H9 (cell line): ENCODE data around the gene EXPH5. TPM values are rescaled to one million over a fixed set of nuclear protein-coding genes. Genes with fewer than 3 reads are reported as not detected.

ENCODE experiments used
- DNase-seq: peaks from one replicate; pipeline ENCODE4 v3.0.0-alpha.2; 2017
- H2AFZ ChIP-seq: one replicate; pipeline ENCODE4 v1.6.1; 2013; ENCODE audit warnings: mild to moderate bottlenecking, low read length, control low read depth, moderate library complexity
- H2AK5ac ChIP-seq: 2 replicates; pipeline ENCODE4 v1.6.1; 2013; ENCODE audit warnings: low read length, control low read depth, mixed read lengths; ENCODE audit not compliant: insufficient read length
- H2BK120ac ChIP-seq: one replicate; pipeline ENCODE4 v1.6.1; 2013; ENCODE audit warnings: low read depth, mild to moderate bottlenecking, low read length, control low read depth, inconsistent platforms; ENCODE audit not compliant: poor library complexity, severe bottlenecking
- H2BK12ac ChIP-seq: 2 replicates; pipeline ENCODE4 v1.6.1; 2013; ENCODE audit warnings: low read length, control low read depth, mixed read lengths, low read depth; ENCODE audit not compliant: insufficient read length
- H2BK15ac ChIP-seq: 2 replicates; pipeline ENCODE4 v1.6.1; 2013; ENCODE audit warnings: low read depth, low read length, control low read depth
- H2BK20ac ChIP-seq: one replicate; pipeline ENCODE4 v1.6.1; 2013; ENCODE audit warnings: low read depth, mild to moderate bottlenecking, low read length, control low read depth, inconsistent platforms; ENCODE audit not compliant: poor library complexity, severe bottlenecking
- H2BK5ac ChIP-seq: 2 replicates; pipeline ENCODE4 v1.6.1; 2013; ENCODE audit warnings: low read length, control low read depth, mixed read lengths; ENCODE audit not compliant: insufficient read length
- H3K14ac ChIP-seq: 2 replicates; pipeline ENCODE4 v1.6.1; 2013; ENCODE audit warnings: low read length, control low read depth; ENCODE audit not compliant: insufficient read depth
- H3K18ac ChIP-seq: 2 replicates; pipeline ENCODE4 v1.6.1; 2013; ENCODE audit warnings: low read depth, mild to moderate bottlenecking, mixed read lengths, low read length, control low read depth; ENCODE audit not compliant: insufficient read length
- H3K23ac ChIP-seq: 2 replicates; pipeline ENCODE4 v1.6.1; 2013; ENCODE audit warnings: low read length, control low read depth, mixed read lengths, low read depth; ENCODE audit not compliant: insufficient read length
- H3K23me2 ChIP-seq: 2 replicates; pipeline ENCODE4 v1.6.1; 2013; ENCODE audit warnings: low read depth, mild to moderate bottlenecking, mixed read lengths, low read length, control low read depth; ENCODE audit not compliant: insufficient read length, poor library complexity, severe bottlenecking
- H3K27ac ChIP-seq: 2 replicates; pipeline ENCODE4 v1.5.1; 2013; ENCODE audit warnings: low read length, control low read depth, mixed read lengths, low read depth; ENCODE audit not compliant: insufficient read length
- H3K27me3 ChIP-seq: 2 replicates; pipeline ENCODE4 v1.6.1; 2013; ENCODE audit warnings: low read length, control low read depth, inconsistent platforms; ENCODE audit not compliant: insufficient read depth
- H3K4ac ChIP-seq: 2 replicates; pipeline ENCODE4 v1.6.1; 2013; ENCODE audit warnings: low read depth, mild to moderate bottlenecking, control low read depth, inconsistent platforms, low read length, moderate library complexity
- H3K4me1 ChIP-seq: 2 replicates; pipeline ENCODE4 v1.6.1; 2013; ENCODE audit warnings: low read length, control low read depth, inconsistent platforms; ENCODE audit not compliant: insufficient read depth
- H3K4me2 ChIP-seq: 2 replicates; pipeline ENCODE4 v1.6.1; 2013; ENCODE audit warnings: low read length, control low read depth, mixed read lengths; ENCODE audit not compliant: insufficient read length, insufficient read depth
- H3K56ac ChIP-seq: 2 replicates; pipeline ENCODE4 v1.6.1; 2013; ENCODE audit warnings: low read depth, mild to moderate bottlenecking, mixed read lengths, low read length, control low read depth; ENCODE audit not compliant: insufficient read length
- H3K79me1 ChIP-seq: 2 replicates; pipeline ENCODE4 v1.6.1; 2013; ENCODE audit warnings: low read depth, mild to moderate bottlenecking, moderate library complexity, low read length, control low read depth, inconsistent platforms; ENCODE audit not compliant: insufficient read depth, poor library complexity, severe bottlenecking
- H3K79me2 ChIP-seq: 2 replicates; pipeline ENCODE4 v1.6.1; 2013; ENCODE audit warnings: low read length, control low read depth, inconsistent platforms; ENCODE audit not compliant: insufficient read depth
- H3K9ac ChIP-seq: 2 replicates; pipeline ENCODE4 v1.6.1; 2013; ENCODE audit warnings: low read length, control low read depth, mixed read lengths; ENCODE audit not compliant: insufficient read length; ENCODE audit errors: extremely low read depth
- H3K9me3 ChIP-seq: one replicate; pipeline ENCODE4 v1.6.1; 2013; ENCODE audit warnings: low read depth, low read length, inconsistent platforms; ENCODE audit not compliant: control insufficient read depth
- H3T11ph ChIP-seq: one replicate; pipeline ENCODE4 v1.6.1; 2013; ENCODE audit warnings: mild to moderate bottlenecking, low read length, control low read depth, inconsistent platforms
- H4K20me1 ChIP-seq: one replicate; pipeline ENCODE4 v1.6.1; 2013; ENCODE audit not compliant: control insufficient read depth, insufficient read length, insufficient read depth
- H4K5ac ChIP-seq: 2 replicates; pipeline ENCODE4 v1.6.1; 2013; ENCODE audit warnings: low read depth, mild to moderate bottlenecking, mixed read lengths, low read length, control low read depth; ENCODE audit not compliant: insufficient read length
- H4K8ac ChIP-seq: replicated peaks from 2 replicates; pipeline ENCODE4 v1.6.1; 2013; ENCODE audit warnings: low read length, control low read depth, mixed read lengths, low read depth; ENCODE audit not compliant: insufficient read length
- H4K91ac ChIP-seq: 2 replicates; pipeline ENCODE4 v1.6.1; 2013; ENCODE audit warnings: low read depth, mild to moderate bottlenecking, moderate library complexity, mixed read lengths, low read length, control low read depth; ENCODE audit not compliant: insufficient read length
- H3K27ac Mint-ChIP-seq, 3 experiments: 2 replicates in 2 of 3; 3 replicates in 1 of 3; pipeline ENCODE4 v1.8.0; 2020 to 2021; ENCODE audit warnings: mixed read lengths in 3 of 3, mild to moderate bottlenecking in 1 of 3, moderate library complexity in 1 of 3
- H3K27me3 Mint-ChIP-seq: 2 replicates; pipeline ENCODE4 v1.8.0; 2021; ENCODE audit warnings: low read depth, mild to moderate bottlenecking, moderate library complexity, mixed read lengths
- H3K36me3 Mint-ChIP-seq, 3 experiments: 2 replicates in 2 of 3; 3 replicates in 1 of 3; pipeline ENCODE4 v1.8.0; 2020 to 2021; ENCODE audit warnings: low read depth in 3 of 3, mixed read lengths in 3 of 3; ENCODE audit not compliant: insufficient read depth in 1 of 3
- H3K4me1 Mint-ChIP-seq, 2 experiments: 2 replicates each; pipeline ENCODE4 v1.8.0; 2020; ENCODE audit warnings: mixed read lengths in 2 of 2
- H3K4me3 Mint-ChIP-seq, 2 experiments: 2 replicates in 1 of 2; 3 replicates in 1 of 2; pipeline ENCODE4 v1.8.0; 2020 to 2021; ENCODE audit warnings: mild to moderate bottlenecking in 2 of 2, mixed read lengths in 2 of 2, moderate library complexity in 1 of 2
- H3K9me3 Mint-ChIP-seq, 2 experiments: 2 replicates in 1 of 2; 3 replicates in 1 of 2; pipeline ENCODE4 v1.8.0; 2020; ENCODE audit warnings: mild to moderate bottlenecking in 2 of 2, mixed read lengths in 2 of 2, moderate library complexity in 1 of 2
- CTCF ChIP-seq: fragments of 200-600 bp; sonication (generic); conservative IDR thresholded peaks from 3 replicates; pipeline ENCODE4 v1.8.0; 2021; ENCODE audit warnings: antibody characterized with exemption, mild to moderate bottlenecking
- WGBS: extraction: QIAGEN DNeasy Blood & Tissue Kit; methylation state at CpG from one replicate; pipeline ENCODE4 v1.1.7; 2013; ENCODE audit warnings: missing lambda C conversion rate, low lambda C conversion rate, mixed read lengths; ENCODE audit not compliant: insufficient read length; ENCODE audit errors: extremely low coverage; 5-methylcytosine and 5-hydroxymethylcytosine counted together
- total RNA-seq: library from RNA; stranded (reverse); gene quantifications from 2 replicates; pipeline ENCODE4 v1.2.1, GENCODE V29; 2021

EXPH5 gene
- total RNA-seq, 1 experiment from 2014 or later, result 3.1 TPM

GRCh38 chr11:108535384-108535955, 58.1 kb downstream of the EXPH5 start:
- Histone ChIP-seq H2BK15ac (no peak overlapping the region), H3K4me1 (0 out of 2 replicates have a peak, but pooled peaks cover 6% of the 10 kb centered on the region), H3K4me2 (no peak overlapping the region), H4K91ac (no peak overlapping the region), H3K23ac (no peak overlapping the region), H3T11ph (no peak overlapping the region), H3K23me2 (no peaks in the 10 kb centered on the region), H2AFZ (no peak overlapping the region), H3K79me1 (no peaks in the 10 kb centered on the region), H4K8ac (no peak overlapping the region), H4K5ac (peak overlapping the region; percentile 75), H2BK20ac (no peak overlapping the region), H3K18ac (no peak overlapping the region), H3K14ac (no peak overlapping the region; the same call in 1 of the 2 replicates), H3K27me3 (no peaks in the 10 kb centered on the region), H2BK120ac (no peak overlapping the region), H4K20me1 (no peaks in the 10 kb centered on the region), H3K79me2 (no peaks in the 10 kb centered on the region), H2BK5ac (no peak overlapping the region), H3K4ac (no peak overlapping the region), H3K27ac (no peak overlapping the region), H2AK5ac (no peak overlapping the region), H3K56ac (no peak overlapping the region), H3K9me3 (no peaks in the 10 kb centered on the region), H3K9ac (no peak overlapping the region), H2BK12ac (no peak overlapping the region)
- Mint-ChIP-seq H3K4me1 (peaks cover 12 to 14% of the 10 kb centered on the region in 2 experiments), H3K27ac (no peak overlapping the region), H3K27me3 (no peaks in the 10 kb centered on the region), H3K9me3 (no peaks in the 10 kb centered on the region), H3K36me3 (no peaks in the 10 kb centered on the region), H3K4me3 (no peak overlapping the region)
- WGBS, result no CpG with 5 or more reads among the region's 6 CpGs
- no peak for DNase-seq
- TF ChIP-seq CTCF, result no peak
